HCT116 (cell line): Measurements from ENCODE around the gene GPX7.

ENCODE experiments used
- ATF3 ChIP-seq: IDR thresholded peaks from 2 replicates; pipeline ENCODE4 v1.6.1; 2012
- CEBPB ChIP-seq: IDR thresholded peaks from 2 replicates; pipeline ENCODE4 v1.6.1; 2012; ENCODE audit warnings: low read depth
- CTCF ChIP-seq, 3 experiments: fragments of 200-600 bp in 1 of 3; sonication (generic) in 1 of 3; IDR thresholded peaks in 2 of 3; conservative IDR thresholded peaks in 1 of 3; 2 replicates each; pipeline ENCODE4 v1.5.1; 2012 to 2017; ENCODE audit warnings: low read depth in 2 of 3, low read length in 2 of 3, antibody characterized with exemption in 1 of 3, borderline replicate concordance in 1 of 3, control low read depth in 1 of 3, mild to moderate bottlenecking in 1 of 3, mixed read lengths in 1 of 3, mixed run types in 1 of 3, moderate library complexity in 1 of 3; ENCODE audit not compliant: insufficient read depth in 1 of 3
- EGR1 ChIP-seq: IDR thresholded peaks from 2 replicates; pipeline ENCODE4 v1.6.1; 2012; ENCODE audit warnings: low read depth
- EZH2 ChIP-seq: fragments of 200-600 bp; sonication (generic); IDR thresholded peaks from 2 replicates; pipeline ENCODE4 v1.6.1; 2017; ENCODE audit warnings: antibody characterized with exemption, mixed run types
- EZH2phosphoT487 ChIP-seq: fragments of 200-600 bp; IDR thresholded peaks from 2 replicates; pipeline ENCODE4 v1.6.1; 2018; ENCODE audit warnings: antibody characterized with exemption, borderline replicate concordance
- JUND ChIP-seq: IDR thresholded peaks from 2 replicates; pipeline ENCODE4 v1.6.1; 2012
- MAX ChIP-seq: IDR thresholded peaks from 2 replicates; pipeline ENCODE4 v1.6.1; 2012
- POLR2A ChIP-seq: IDR thresholded peaks from 2 replicates; pipeline ENCODE4 v1.7.0; 2011; ENCODE audit warnings: borderline replicate concordance; ENCODE audit not compliant: insufficient read depth, insufficient read length; ENCODE audit errors: extremely low read depth
- TCF7L2 ChIP-seq: IDR thresholded peaks from 2 replicates; pipeline ENCODE4 v1.7.0; 2011; ENCODE audit warnings: borderline replicate concordance, inconsistent platforms; ENCODE audit not compliant: insufficient read depth, insufficient read length; ENCODE audit errors: extremely low read depth
- YY1 ChIP-seq: IDR thresholded peaks from 2 replicates; pipeline ENCODE4 v1.6.1; 2011; ENCODE audit warnings: low read length, low read depth, moderate library complexity, mild to moderate bottlenecking; ENCODE audit not compliant: insufficient replicate concordance; ENCODE audit errors: extremely low read depth
- ZBTB33 ChIP-seq: IDR thresholded peaks from 2 replicates; pipeline ENCODE4 v1.6.1; 2011; ENCODE audit warnings: mild to moderate bottlenecking, low read length, moderate library complexity; ENCODE audit not compliant: insufficient replicate concordance; ENCODE audit errors: extremely low read depth
- ZNF274 ChIP-seq: fragments of 200-500 bp; sonication (Bioruptor generic); IDR thresholded peaks from 2 replicates; pipeline ENCODE4 v1.6.1; 2014; ENCODE audit warnings: mild to moderate bottlenecking, low read depth, low read length, inconsistent platforms

DNA sequence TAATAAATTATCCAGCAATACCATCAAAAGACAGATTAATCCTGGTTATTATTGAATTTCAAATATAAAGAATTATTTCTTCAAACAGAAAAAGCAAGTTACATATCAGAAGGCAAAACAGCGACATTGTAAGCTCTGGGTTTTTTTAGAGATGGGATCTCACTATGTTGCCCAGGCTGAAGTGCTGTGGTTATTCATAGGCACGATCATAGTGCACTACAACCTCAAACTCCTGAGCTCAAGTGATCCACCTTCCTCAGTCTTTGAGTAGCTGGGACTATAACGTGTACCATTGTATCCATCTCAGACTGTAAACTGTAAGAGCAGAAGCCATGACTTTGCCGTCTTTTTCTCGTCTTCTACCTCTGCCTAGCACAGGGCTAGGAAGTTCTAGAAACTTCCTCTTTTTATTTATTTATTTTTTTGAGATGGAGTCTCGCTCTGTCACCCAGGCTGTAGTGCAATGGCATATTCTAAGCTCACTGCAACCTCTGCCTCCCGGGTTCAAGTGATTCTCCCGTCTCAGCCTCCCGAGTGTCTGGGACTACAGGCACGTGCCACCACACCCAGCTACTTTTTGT, 20.0 kb upstream of the GPX7 start:
- TF ChIP-seq CTCF (IDR thresholded peaks at IDR 0.05 in 2 of 3, conservative IDR thresholded peaks at IDR 0.05 in 1 of 3; ENCODE audit: borderline replicate concordance in 1 of 3, insufficient read depth in 1 of 3, low read depth in 2 of 3, low read length in 2 of 3) (no peak), MAX (no peak), TCF7L2 (no peak), POLR2A (no peak), ATF3 (no peak), ZBTB33 (no peak), EZH2 (no peak), EZH2phosphoT487 (no peak), ZNF274 (no peak), YY1 (no peak), JUND (no peak), CEBPB (no peak), EGR1 (no peak)
